Fibroblast of villous mesenchyme (primary cell): ENCODE results near the gene TERT. TPM values are rescaled to one million over a fixed set of nuclear protein-coding genes. Genes with fewer than 3 reads are reported as not detected.

Experiments
- DNase-seq: peaks from one replicate; pipeline ENCODE4 v3.0.0-alpha.2; 2010; ENCODE audit warnings: low read depth
- H3K4me3 ChIP-seq: 2 replicates; pipeline ENCODE4 v1.5.1; 2011; ENCODE audit warnings: low read depth, mild to moderate bottlenecking, low read length
- total RNA-seq: library from RNA; depleted of rRNA; stranded (reverse); fragments of >200 nt; gene quantifications from 2 replicates; pipeline ENCODE4 v1.2.3, GENCODE V29; 2012
- TF ChIP-seq, protein P1 (sequence below): IDR thresholded peaks from 2 replicates; pipeline ENCODE4 v1.5.1; 2012; ENCODE audit warnings: low read depth, mild to moderate bottlenecking, low read length; ENCODE audit not compliant: insufficient read depth

The TERT gene
- total RNA-seq, 1 donor, result not detected

- DNase-seq, result no peak
- no peak overlapping the region for H3K4me3 ChIP-seq
- TF ChIP-seq, protein P1, sequence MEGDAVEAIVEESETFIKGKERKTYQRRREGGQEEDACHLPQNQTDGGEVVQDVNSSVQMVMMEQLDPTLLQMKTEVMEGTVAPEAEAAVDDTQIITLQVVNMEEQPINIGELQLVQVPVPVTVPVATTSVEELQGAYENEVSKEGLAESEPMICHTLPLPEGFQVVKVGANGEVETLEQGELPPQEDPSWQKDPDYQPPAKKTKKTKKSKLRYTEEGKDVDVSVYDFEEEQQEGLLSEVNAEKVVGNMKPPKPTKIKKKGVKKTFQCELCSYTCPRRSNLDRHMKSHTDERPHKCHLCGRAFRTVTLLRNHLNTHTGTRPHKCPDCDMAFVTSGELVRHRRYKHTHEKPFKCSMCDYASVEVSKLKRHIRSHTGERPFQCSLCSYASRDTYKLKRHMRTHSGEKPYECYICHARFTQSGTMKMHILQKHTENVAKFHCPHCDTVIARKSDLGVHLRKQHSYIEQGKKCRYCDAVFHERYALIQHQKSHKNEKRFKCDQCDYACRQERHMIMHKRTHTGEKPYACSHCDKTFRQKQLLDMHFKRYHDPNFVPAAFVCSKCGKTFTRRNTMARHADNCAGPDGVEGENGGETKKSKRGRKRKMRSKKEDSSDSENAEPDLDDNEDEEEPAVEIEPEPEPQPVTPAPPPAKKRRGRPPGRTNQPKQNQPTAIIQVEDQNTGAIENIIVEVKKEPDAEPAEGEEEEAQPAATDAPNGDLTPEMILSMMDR, result no peak
Measured at GRCh38 chr5:1228120-1228519, 66.7 kb downstream of the TERT start.

DNA sequence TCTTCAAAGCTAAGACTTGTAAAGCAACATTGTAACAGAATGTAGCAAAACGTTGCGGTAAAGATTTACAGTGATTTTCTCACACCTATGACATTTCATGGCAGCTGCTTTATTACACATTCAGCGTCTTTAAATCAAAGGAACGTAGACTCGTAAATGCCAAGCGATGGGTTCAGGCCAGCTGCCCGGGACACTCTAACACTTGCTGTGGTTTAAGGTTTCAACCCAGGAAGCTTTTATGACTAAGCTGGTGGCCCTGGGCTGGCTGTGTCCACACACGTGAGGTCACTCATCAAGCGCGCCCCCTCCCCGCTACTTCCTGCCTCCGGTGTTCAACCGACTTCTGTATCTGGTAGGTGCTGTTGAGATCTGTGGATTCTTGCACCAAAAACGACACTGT lies 67.2 kb downstream of the TERT start:
- no peak overlapping the region for H3K4me3 ChIP-seq
- DNase-seq, result peak; percentile 45
- TF ChIP-seq, protein P1, result no peak

- no peak for DNase-seq
- TF ChIP-seq, protein P1, result no peak
- H3K4me3 ChIP-seq, result no peak overlapping the region
Measured at GRCh38 chr5:1226839-1227581, 67.9 kb downstream of the TERT start.

- H3K4me3 ChIP-seq, result no peak overlapping the region
- DNase-seq, result no peak
- TF ChIP-seq, protein P1, result no peak
Measured at GRCh38 chr5:1226231-1226630, 68.6 kb downstream of the TERT start.

DNA sequence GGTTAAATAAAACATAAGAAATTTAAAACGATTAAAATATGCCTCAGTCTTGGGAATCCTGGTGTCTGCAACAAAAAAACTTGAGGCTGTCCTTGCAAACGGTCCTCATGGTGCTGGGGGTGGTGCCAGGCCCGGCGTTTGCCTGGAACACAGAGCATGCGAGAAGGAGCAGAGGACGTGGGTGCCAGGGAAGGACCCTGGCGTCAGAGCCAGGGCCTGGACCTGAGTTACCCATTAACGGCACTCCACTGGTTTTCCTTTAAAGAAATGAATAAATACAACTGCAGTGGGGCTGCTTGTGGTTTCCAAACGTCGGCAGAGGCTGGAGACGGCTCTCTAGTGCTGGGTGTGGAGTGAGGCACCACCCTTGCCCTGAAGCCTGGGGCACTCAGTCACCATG lies 69.8 kb downstream of the TERT start, which contains the start of gene SLC6A18:
Gene SLC6A18, plus strand, starts transcription at position 301 of the 400 bp plus-strand sequence. Its CDS starts 97 bp downstream, at position 398.
- no peak within 1 kb of the TSS for H3K4me3 ChIP-seq
- TF ChIP-seq, protein P1, result no peak
- no peak for DNase-seq

GRCh38 chr5:1224631-1225030 lies 70.2 kb downstream of the TERT start:
- H3K4me3 ChIP-seq, result no peak overlapping the region
- DNase-seq, result no peak
- TF ChIP-seq, protein P1, result no peak

DNA sequence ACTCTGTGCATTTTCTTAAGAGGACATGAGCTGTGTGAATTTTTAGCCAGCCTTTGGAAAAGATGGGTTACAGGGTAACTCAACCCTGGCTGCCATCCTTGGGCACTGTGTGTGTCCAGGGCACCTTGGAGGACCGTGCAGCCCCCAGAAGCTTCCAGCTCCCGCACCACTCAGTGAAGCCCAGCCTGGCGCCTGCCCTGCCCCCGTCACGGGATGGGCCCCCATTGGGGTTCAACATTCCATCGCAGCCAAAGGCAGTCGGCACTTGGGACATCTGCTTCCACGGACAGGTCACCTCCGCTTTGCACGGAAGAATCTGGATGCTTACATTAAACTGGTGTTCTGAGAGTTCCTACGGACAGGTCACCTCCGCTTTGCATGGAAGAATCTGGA lies 71.6 kb downstream of the TERT start:
- no peak overlapping the region for H3K4me3 ChIP-seq
- no peak for DNase-seq
- TF ChIP-seq, protein P1, result no peak
